ENCODE measurements around the gene CCDC136. TPM values are rescaled to one million over a fixed set of nuclear protein-coding genes. Genes with fewer than 3 reads are reported as not detected.

CCDC136 gene
- total RNA-seq, 1 donor from 2014 or later: 0.40 TPM

DNA sequence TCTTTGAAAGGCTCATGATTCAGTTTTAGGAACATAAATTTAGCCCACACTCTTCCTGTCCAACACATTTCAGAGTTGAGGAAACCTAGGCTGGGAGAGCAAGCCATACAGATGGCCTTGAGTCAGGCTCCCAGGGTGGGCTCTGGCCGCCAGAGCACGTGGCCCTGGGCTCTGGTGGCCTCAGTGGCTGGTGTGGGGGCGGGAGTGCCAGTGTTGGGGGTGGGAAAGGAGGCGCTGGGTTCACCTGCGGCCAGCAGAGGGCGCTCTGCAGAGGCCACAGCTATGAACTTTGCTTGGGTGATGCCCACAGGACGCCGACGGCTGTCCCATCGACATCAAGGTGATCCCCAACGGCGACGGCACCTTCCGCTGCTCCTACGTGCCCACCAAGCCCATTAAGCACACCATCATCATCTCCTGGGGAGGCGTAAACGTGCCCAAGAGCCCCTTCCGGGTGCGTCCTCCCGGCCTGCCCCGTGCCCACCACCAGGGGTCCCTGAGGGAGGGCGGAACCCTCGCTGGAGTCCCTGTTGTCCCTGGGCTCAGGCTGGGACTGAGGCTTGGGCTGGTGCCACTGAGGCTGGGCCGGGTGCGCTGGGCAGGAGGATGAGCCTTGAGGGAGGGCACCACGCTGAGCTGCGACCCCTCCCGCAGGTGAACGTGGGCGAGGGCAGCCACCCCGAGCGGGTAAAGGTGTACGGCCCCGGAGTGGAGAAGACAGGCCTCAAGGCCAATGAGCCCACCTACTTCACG is 50.3 kb downstream of the CCDC136 start:
- peak; percentile 69 for ATAC-seq

DNA sequence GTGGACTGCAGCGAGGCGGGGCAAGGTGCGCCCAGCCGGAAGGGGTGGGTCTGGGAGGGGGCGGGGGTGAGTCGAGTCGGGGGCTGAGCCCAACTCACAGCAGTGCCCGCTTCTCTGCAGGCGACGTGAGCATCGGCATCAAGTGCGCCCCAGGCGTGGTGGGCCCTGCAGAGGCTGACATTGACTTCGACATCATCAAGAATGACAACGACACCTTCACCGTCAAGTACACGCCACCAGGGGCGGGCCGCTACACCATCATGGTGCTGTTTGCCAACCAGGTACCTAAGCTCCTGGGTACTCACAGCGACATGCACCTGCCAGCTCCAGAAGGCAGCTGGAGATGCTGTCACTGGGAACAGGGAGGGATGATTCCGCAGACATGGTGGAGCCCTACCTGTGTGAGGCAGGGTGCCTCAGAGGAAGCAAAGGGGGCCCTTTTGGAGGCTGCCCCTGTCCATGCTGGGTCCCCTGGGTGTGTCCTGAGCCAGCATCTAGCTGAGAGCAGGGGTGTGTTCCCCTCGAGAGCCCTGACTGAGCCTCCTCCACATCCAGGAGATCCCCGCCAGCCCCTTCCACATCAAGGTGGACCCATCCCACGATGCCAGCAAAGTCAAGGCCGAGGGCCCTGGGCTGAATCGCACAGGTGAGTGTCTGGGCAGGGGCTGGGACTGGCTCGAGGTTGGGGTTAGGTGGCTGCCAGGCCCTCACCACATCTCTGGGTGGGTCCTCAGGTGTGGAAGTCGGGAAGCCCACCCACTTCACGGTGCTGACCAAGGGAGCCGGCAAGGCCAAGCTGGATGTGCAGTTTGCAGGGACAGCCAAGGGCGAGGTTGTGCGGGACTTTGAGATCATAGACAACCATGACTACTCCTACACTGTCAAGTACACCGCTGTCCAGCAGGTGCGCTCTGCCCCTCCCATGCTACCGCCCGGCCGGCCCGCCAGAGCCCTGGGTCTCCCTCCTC is 51.2 kb downstream of the CCDC136 start:
- no peak for DNase-seq (ENCODE audit: low spot score)
- no peak for ATAC-seq

More for the DNA sequence above, 50.3 kb downstream of the CCDC136 start:
- no peak for DNase-seq (ENCODE audit: low spot score)

DNA sequence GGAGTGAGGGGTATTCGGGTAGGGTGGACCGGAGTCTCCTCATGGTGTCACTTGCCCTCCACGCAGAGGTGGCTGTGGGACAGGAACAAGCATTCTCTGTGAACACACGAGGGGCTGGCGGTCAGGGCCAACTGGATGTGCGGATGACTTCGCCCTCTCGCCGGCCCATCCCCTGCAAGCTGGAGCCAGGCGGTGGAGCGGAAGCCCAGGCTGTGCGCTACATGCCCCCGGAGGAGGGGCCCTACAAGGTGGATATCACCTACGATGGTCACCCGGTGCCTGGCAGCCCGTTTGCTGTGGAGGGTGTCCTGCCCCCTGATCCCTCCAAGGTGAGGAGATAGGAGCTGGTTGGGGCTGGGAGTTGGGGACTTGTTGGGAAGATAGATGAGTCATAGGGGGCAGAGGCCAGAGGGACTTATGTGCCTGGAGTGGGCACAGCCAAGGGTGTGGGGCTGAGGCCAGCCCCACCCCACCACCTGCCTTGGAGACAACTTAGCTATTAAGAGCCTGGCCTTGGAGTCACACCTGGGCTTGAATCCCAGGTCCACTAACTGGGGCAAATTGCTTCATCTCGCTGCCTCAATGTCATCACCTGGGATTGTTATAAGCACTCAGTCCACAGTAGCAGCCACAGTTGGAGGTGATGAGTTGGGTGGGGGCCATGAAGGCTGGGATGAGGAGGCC is 52.3 kb downstream of the CCDC136 start:
- DNase-seq (ENCODE audit: low spot score): no peak
- ATAC-seq: no peak

DNA sequence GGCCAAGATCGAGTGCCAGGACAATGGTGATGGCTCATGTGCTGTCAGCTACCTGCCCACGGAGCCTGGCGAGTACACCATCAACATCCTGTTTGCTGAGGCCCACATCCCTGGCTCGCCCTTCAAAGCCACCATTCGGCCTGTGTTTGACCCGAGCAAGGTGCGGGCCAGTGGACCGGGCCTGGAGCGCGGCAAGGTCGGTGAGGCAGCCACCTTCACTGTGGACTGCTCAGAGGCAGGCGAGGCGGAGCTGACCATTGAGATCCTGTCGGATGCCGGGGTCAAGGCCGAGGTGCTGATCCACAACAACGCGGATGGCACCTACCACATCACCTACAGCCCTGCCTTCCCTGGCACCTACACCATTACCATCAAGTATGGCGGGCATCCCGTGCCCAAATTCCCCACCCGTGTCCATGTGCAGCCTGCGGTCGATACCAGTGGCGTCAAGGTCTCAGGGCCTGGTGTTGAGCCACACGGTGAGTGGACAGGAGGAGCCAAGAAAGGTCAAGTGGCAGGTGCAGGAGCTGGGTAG is 53.1 kb downstream of the CCDC136 start:
- DNase-seq (ENCODE audit: low spot score) (no peak), ATAC-seq (no peak)

DNA sequence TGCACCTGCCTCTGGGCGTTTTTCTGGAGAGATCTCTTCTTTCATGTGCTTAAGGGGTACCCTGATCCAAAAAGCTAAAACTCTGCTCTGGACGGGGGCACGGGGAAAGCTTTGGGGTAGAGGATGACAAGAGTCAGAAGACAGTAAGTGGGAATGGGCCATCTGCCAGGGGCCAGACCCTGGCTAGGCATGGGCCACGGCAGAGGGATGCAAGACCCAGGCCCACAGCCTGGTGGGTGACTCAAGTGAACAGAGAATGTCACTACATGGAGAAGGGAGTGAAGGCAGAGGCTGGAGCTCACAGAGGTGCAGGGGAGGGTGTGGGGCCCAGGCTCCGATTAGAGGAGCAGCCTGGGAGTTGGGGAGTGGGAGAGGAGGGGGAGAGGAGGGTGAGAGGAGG is 53.7 kb downstream of the CCDC136 start:
- ATAC-seq: no peak

DNA sequence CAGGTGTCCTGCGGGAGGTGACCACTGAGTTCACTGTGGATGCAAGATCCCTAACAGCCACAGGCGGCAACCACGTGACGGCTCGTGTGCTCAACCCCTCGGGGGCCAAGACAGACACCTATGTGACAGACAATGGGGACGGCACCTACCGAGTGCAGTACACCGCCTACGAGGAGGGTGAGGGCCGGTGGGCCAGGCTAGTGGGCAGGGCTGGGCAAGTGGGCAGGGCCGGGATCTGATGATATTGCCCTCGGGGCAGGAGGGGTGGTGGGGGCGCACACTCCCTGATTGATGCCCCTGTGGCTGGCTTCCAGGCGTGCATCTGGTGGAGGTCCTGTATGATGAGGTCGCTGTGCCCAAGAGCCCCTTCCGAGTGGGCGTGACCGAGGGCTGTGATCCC is 54.2 kb downstream of the CCDC136 start:
- DNase-seq (ENCODE audit: low spot score) (no peak), ATAC-seq (no peak)

More for the DNA sequence above, 53.7 kb downstream of the CCDC136 start:
- DNase-seq (ENCODE audit: low spot score): no peak

DNA sequence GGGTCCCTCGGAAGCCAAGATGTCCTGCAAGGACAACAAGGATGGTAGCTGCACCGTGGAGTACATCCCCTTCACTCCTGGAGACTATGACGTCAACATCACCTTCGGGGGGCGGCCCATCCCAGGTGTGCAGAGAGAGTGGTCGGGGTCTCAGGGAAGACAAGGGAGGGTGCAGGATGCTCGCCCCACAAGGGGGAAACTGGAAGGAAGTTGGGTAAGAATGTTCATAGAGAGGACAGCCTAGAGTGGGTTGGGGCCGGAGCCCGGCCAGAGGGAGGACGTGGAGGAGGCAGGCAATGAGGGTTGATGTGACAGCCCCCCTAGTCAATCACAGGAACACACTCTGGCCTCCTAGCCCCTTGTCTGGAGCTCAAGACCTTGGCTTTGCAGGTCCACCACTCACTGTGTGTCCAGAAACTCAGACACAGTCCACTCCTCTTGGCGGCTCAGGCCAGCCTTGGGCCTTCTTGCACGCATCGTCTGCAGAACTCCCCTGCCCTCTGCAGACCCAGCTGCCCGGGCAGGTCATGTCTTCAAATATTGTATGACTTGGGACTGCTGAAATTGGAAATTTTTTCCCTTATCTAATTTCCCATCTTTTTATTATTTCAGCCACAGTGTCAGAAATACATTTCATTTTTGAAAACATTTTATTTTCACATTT is 55.1 kb downstream of the CCDC136 start:
- ATAC-seq (no peak), DNase-seq (ENCODE audit: low spot score) (no peak)

DNA sequence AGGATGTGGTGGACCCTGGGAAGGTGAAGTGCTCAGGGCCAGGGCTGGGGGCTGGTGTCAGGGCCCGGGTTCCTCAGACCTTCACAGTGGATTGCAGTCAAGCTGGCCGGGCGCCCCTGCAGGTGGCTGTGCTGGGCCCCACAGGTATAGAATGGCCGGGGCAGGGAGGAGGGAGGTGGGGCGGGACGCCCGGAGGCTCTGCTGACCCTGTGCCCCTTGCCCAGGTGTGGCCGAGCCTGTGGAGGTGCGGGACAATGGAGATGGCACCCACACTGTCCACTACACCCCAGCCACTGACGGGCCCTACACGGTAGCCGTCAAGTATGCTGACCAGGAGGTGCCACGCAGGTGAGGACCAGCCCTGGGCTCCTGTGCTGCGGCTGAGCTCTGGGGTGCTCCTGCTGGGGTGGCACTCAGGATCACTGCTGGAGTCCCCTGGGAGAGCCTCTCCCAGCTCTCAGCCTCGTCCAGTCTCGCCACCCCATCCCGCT is 56.0 kb downstream of the CCDC136 start:
- DNase-seq (ENCODE audit: low spot score): no peak
- ATAC-seq: no peak

DNA sequence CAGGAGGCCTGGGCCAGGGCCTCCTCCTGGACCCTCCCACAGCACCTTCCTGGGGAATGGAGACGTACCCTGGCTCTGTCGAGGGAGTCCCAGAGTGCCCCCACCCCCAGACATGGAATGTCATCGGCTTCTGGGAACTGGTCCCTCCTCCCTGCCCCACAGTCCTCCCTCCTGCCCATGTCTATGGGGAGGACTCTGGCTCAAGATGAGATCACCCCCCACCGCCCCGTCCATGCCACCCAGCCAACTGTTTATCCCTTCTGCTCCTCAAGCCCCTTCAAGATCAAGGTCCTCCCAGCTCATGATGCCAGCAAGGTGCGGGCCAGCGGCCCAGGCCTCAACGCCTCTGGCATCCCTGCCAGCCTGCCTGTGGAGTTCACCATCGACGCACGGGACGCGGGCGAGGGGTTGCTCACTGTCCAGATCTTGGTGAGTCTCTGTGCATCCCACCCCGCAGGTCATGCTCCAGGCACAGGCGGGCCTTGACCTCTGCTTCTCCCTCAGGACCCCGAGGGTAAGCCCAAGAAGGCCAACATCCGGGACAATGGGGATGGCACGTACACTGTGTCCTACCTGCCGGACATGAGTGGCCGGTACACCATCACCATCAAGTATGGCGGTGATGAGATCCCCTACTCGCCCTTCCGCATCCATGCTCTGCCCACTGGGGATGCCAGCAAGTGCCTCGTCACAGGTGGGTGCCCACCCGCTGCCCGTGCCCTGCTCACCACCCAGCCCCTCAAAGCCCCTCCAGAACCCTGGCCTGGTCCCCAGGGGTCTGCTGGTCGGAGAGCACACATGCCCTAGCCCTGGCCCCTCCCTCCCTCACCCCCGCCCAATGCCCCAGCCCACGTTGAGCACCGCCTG is 56.8 kb downstream of the CCDC136 start:
- ATAC-seq: no peak
- no peak for DNase-seq (ENCODE audit: low spot score)

DNA sequence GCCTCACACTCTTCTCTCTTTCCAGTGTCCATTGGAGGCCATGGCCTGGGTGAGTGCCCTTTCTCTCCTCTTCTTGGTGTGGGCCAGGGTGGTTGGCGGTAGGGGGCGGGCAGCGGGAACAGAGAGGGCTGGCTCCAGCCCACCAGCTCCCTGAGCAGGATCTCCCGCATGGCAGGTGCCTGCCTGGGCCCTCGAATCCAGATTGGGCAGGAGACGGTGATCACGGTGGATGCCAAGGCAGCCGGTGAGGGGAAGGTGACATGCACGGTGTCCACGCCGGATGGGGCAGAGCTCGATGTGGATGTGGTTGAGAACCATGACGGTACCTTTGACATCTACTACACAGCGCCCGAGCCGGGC is 57.4 kb downstream of the CCDC136 start:
- DNase-seq (ENCODE audit: low spot score) (no peak), ATAC-seq (no peak)

DNA sequence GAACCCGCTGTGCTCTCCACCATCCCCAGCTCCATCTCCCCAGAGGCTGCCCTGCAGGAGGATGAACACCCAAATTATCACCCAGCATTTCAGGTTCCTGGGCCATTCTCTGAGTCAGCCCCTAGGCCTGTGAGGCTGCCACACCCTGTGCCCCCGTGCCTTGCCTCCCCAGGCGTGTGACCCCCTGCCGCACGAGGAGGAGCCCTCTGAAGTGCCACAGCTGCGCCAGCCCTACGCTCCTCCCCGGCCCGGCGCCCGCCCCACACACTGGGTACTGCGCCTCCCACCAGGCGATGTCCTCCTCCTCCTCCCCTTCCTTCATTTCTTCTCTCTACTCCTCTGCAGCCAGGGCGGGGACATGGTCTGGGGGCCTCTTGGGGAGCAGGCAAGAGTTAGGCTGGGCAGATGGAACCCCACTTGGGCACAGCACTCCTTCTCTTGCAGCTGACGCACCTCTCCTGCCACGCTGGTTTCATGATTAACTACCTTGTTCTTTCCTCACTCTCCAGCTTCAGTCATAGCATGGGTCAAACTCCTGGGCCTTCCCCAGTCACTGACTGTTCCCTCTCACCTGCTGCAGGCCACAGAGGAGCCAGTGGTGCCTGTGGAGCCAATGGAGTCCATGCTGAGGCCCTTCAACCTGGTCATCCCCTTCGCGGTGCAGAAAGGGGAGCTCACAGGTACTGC is 58.2 kb downstream of the CCDC136 start:
- ATAC-seq (peak; percentile 54), DNase-seq (ENCODE audit: low spot score) (no peak)

DNA sequence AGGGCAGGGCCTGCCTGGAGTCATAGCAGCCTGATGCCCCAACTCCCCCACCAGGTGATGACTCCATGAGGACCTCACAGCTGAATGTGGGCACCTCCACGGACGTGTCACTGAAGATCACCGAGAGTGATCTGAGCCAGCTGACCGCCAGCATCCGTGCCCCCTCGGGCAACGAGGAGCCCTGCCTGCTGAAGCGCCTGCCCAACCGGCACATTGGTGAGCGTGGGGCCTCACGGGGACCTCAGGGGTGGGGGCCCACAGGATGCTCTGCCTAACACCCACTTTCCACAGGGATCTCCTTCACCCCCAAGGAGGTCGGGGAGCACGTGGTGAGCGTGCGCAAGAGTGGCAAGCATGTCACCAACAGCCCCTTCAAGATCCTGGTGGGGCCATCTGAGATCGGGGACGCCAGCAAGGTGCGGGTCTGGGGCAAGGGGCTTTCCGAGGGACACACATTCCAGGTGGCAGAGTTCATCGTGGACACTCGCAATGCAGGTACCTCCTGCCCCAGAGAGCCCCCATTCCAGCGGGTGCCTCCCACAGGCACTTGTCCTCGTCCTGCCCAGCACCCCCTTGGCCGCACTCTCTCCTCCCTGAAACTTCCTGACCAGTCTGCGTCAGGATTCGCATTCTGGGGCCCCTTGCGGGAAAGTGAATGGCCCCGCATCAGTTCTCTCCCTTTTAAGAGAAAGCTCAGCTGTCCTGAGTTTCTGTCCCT is 60.9 kb downstream of the CCDC136 start:
- no peak for DNase-seq (ENCODE audit: low spot score)
- no peak for ATAC-seq

DNA sequence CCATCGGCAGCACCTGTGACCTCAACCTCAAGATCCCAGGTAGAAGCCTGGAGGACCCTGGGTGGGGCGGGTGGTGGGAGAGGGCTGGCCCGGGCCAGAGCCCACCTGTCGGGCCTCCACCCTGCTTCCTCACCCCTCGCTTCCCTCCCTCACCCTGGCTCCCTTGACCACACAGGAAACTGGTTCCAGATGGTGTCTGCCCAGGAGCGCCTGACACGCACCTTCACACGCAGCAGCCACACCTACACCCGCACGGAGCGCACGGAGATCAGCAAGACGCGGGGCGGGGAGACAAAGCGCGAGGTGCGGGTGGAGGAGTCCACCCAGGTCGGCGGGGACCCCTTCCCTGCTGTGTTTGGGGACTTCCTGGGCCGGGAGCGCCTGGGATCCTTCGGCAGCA is 62.0 kb downstream of the CCDC136 start:
- ATAC-seq (no peak), DNase-seq (ENCODE audit: low spot score) (no peak)

DNA sequence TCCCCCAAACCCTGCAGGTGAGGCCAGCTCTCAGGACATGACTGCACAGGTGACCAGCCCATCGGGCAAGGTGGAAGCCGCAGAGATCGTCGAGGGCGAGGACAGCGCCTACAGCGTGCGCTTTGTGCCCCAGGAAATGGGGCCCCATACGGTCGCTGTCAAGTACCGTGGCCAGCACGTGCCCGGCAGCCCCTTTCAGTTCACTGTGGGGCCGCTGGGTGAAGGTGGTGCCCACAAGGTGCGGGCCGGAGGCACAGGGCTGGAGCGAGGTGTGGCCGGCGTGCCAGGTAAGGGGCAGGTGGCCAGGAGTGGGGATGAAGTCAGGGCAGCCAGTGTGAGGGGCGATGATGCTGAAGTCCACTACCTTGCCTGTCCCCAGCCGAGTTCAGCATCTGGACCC is 62.6 kb downstream of the CCDC136 start:
- ATAC-seq (no peak), DNase-seq (ENCODE audit: low spot score) (no peak)

DNA sequence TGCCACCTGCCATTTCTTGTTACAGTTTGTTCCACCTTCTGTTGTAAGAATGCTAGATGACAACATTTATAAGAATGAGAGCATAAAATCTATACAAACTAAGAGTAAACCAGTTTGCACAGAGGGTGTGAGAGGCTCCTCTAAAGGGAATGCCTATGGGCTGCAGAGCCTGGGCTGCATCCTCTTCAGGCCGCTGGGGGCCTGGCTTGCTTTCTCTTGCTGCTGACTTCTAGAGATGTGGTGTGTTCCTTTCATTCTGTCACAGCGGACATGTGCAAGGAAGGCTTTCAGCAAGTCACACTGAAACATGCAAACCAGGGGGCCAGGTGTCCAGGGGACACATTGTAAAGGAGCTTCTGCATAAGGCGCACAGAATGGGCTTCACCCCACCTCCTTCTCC is 63.8 kb downstream of the CCDC136 start:
- ATAC-seq (no peak), DNase-seq (ENCODE audit: low spot score) (no peak)

DNA sequence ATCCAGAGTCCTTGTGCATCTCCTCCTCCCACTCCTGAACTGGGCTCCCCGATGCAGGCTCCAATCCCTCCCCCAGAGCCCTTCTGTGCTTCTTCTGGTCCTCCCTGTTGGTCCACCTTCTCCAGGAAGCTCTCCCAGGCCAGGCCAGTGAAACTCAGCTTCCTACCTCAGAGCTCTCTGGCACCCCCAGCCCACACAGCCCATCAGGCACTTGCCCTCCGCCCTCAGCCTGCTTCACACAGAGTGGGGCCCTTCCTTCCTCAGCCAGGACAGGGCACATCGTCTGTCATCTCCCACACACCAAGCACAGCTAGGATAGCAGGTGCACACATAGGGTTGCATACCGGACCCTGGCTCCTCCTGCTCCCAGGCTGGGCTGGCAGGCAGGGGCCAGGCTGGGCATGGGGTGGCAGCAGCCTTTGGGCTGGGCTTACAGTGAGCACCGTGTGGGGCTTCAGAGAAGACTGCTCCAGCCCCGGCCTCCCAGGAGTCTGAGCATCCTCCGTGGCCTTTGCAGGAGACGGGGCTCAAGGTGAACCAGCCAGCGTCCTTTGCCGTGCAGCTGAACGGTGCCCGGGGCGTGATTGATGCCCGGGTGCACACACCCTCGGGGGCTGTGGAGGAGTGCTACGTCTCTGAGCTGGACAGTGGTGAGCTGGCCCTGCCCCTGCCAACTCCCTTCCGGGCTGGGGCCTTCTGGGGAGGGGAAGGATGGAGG is 64.4 kb downstream of the CCDC136 start:
- no peak for DNase-seq (ENCODE audit: low spot score)

DNA sequence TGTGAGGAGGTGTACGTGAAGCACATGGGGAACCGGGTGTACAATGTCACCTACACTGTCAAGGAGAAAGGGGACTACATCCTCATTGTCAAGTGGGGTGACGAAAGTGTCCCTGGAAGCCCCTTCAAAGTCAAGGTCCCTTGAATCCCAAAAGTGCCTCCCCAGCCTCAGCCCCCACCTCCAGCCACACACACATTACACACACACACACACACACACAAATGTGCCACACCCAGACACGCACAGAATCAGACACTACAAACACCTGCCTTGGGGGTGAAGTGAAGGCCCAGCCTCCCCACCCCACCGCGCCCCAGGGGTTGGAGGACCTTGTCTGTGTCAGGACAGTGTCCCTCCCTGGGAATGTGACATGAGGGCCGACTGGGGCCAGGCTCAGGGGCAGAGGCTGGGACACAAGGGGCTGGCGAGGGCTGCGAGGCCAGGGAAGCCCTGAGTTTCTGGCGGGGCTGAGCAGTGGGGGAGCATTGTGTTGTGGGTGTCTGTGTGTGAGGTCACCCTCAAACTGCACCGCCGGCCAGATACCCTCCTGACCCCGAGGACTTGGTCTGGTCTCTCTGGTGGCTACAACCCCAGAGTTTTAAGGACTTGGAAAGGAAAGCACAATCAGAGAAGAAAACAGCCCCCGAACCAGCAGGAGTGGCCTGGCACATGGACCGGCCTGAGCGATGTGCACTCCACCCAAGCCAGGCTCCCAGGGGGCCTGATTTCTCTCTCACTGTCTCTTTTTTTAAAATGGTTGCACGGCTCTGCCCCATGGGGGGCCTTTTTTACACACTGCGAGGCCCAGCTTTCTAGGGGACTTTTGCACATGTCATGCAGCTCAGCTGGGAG is 66.8 kb downstream of the CCDC136 start:
- no peak for DNase-seq (ENCODE audit: low spot score)
- no peak for ATAC-seq

More for the DNA sequence above, 64.4 kb downstream of the CCDC136 start:
- no peak for ATAC-seq

All from left lobe of liver (tissue), 2 donors.